KMS-11 (cell line): Measurements from ENCODE around the gene ENOX2.

Experiments
- H2AFZ ChIP-seq: fragments of 200-600 bp; sonication (generic); 2 replicates; pipeline ENCODE4 v1.6.1; 2016; ENCODE audit warnings: antibody characterized with exemption, mixed run types, low read depth
- H3K27ac ChIP-seq: fragments of 200-600 bp; sonication (generic); 2 replicates; pipeline ENCODE4 v1.6.1; 2016; ENCODE audit warnings: mild to moderate bottlenecking, mixed run types
- H3K27me3 ChIP-seq: fragments of 200-600 bp; sonication (generic); 2 replicates; pipeline ENCODE4 v1.6.1; 2017; ENCODE audit warnings: mild to moderate bottlenecking, low read depth, mixed run types, moderate library complexity; ENCODE audit not compliant: insufficient read depth
- H3K36me3 ChIP-seq: fragments of 200-600 bp; sonication (generic); 2 replicates; pipeline ENCODE4 v1.6.1; 2017; ENCODE audit warnings: mild to moderate bottlenecking, mixed run types; ENCODE audit not compliant: insufficient read depth
- H3K4me1 ChIP-seq: fragments of 200-600 bp; sonication (generic); 2 replicates; pipeline ENCODE4 v1.6.1; 2016; ENCODE audit warnings: mild to moderate bottlenecking, low read depth, mixed run types; ENCODE audit not compliant: poor library complexity, severe bottlenecking
- H3K4me2 ChIP-seq: fragments of 200-600 bp; sonication (generic); 2 replicates; pipeline ENCODE4 v1.7.0; 2016; ENCODE audit warnings: mild to moderate bottlenecking, mixed run types
- H3K4me3 ChIP-seq: fragments of 200-600 bp; sonication (generic); IDR thresholded peaks from 2 replicates; pipeline ENCODE4 v1.6.1; 2017; ENCODE audit warnings: low read depth, low read length, mixed read lengths; ENCODE audit not compliant: insufficient read depth
- H3K79me2 ChIP-seq: fragments of 200-600 bp; sonication (generic); 2 replicates; pipeline ENCODE4 v1.6.1; 2016; ENCODE audit warnings: low read depth, mixed run types; ENCODE audit not compliant: insufficient read depth
- H3K9ac ChIP-seq: fragments of 200-600 bp; sonication (generic); 2 replicates; pipeline ENCODE4 v1.6.1; 2016; ENCODE audit warnings: mild to moderate bottlenecking, mixed run types
- H4K20me1 ChIP-seq: fragments of 200-600 bp; sonication (generic); 2 replicates; pipeline ENCODE4 v1.6.1; 2016; ENCODE audit warnings: mild to moderate bottlenecking, mixed run types; ENCODE audit not compliant: insufficient read depth
- TF ChIP-seq, protein P1 (sequence below): fragments of 200-600 bp; sonication (generic); conservative IDR thresholded peaks from 2 replicates; pipeline ENCODE4 v1.6.1; 2017; ENCODE audit warnings: low read depth, mild to moderate bottlenecking, antibody characterized with exemption, low read length, moderate library complexity, mixed read lengths

Gene ENOX2

DNA sequence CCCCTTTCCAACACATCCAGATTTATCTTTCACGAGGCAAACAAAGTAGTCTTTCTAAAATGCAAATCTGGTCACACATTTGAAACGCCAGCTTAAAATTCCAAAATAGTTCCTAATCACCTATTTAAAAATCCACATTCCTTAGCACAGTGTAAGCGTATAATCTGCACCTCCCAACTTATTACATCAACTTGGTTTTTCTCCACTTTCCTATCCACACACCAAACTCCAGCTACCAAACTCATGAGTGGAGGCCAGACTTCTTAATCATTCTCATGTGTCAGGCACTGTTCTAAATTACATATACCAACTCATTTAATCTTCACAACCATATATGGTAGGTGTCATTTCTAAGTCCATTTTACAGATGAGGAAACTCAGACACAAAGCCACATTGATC, 33.8 kb downstream of the ENOX2 start:
- Histone ChIP-seq H3K27ac (no peak overlapping the region), H3K4me2 (no peak overlapping the region), H3K4me1 (no peaks in the 10 kb centered on the region), H3K4me3 (no peak overlapping the region), H3K79me2 (no peaks in the 10 kb centered on the region), H3K36me3 (no peaks in the 10 kb centered on the region), H3K9ac (no peak overlapping the region), H2AFZ (no peak overlapping the region), H3K27me3 (no peaks in the 10 kb centered on the region), H4K20me1 (no peaks in the 10 kb centered on the region)
- TF ChIP-seq, protein P1, sequence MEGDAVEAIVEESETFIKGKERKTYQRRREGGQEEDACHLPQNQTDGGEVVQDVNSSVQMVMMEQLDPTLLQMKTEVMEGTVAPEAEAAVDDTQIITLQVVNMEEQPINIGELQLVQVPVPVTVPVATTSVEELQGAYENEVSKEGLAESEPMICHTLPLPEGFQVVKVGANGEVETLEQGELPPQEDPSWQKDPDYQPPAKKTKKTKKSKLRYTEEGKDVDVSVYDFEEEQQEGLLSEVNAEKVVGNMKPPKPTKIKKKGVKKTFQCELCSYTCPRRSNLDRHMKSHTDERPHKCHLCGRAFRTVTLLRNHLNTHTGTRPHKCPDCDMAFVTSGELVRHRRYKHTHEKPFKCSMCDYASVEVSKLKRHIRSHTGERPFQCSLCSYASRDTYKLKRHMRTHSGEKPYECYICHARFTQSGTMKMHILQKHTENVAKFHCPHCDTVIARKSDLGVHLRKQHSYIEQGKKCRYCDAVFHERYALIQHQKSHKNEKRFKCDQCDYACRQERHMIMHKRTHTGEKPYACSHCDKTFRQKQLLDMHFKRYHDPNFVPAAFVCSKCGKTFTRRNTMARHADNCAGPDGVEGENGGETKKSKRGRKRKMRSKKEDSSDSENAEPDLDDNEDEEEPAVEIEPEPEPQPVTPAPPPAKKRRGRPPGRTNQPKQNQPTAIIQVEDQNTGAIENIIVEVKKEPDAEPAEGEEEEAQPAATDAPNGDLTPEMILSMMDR = no peak

DNA sequence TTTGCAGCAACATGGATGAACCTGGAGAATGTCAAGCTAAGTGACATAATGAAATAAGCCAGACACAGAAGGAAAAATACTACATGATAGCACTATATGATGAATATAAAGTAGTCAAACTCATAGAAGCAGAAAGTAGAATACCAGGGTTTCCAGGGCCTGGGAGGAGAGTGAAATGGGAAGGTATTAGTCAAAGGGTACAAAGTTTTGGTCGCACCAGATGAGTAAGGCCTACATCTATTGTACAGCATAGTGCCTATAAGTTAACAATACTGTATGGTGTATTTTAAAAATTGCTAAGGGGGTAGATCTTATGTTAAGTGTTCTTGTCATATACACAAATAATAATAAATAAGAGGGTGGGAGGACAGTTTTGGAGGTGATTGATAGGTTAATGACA, 41.5 kb downstream of the ENOX2 start:
- H3K9ac ChIP-seq = no peak overlapping the region
- H3K36me3 ChIP-seq = no peaks in the 10 kb centered on the region
- no peak overlapping the region for H3K27ac ChIP-seq
- TF ChIP-seq, protein P1 = no peak
- H3K4me1 ChIP-seq = peaks cover 14% of the 10 kb centered on the region
- no peak overlapping the region for H3K4me3 ChIP-seq
- no peaks in the 10 kb centered on the region for H3K27me3 ChIP-seq
- no peaks in the 10 kb centered on the region for H3K79me2 ChIP-seq
- no peaks in the 10 kb centered on the region for H4K20me1 ChIP-seq
- H2AFZ ChIP-seq = no peak overlapping the region
- H3K4me2 ChIP-seq = no peak overlapping the region

DNA sequence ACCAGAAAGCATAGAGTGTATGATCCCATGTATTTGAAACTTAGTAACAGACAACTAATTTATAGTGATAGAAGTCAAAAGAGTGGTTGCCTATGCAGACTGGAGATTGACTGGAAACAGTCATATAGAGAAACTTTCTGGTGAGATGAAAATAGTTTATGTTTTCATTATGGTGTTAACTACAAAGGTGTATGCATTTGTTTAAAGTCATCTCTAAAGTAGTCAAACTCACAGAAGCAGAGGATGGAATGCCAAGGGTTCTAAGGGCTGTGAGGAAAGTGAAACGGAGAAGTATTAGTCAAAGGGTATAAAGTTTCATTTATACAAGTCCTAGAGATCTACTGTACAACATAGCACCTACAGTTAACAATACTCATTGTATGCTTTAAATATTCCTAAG, 45.8 kb downstream of the ENOX2 start:
- H4K20me1 ChIP-seq = no peaks in the 10 kb centered on the region
- H3K27ac ChIP-seq = no peak overlapping the region
- TF ChIP-seq, protein P1 = no peak
- no peak overlapping the region for H3K4me3 ChIP-seq
- no peak overlapping the region for H3K4me2 ChIP-seq
- no peaks in the 10 kb centered on the region for H3K27me3 ChIP-seq
- H2AFZ ChIP-seq = no peak overlapping the region
- H3K4me1 ChIP-seq = peaks cover 14% of the 10 kb centered on the region
- no peak overlapping the region for H3K9ac ChIP-seq
- no peaks in the 10 kb centered on the region for H3K79me2 ChIP-seq
- no peaks in the 10 kb centered on the region for H3K36me3 ChIP-seq

DNA sequence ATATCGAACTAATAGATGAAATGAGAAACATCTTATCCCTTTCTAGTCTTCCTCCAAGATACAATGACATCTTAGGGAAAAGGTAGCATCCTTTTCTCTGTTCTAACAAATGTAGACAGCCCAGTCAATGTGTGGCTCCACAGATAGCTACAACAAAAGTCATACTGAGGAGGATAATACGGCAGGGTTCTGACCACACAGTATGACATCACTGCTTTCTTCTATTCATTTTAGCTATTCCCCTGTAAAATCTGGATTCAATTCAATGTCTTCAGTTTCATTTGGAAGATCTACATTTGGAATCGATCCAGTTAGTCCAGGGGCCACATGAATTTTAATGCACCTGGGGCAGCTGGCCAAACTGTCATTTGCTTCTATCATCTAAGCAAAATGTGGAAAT, 51.4 kb downstream of the ENOX2 start:
- H3K4me2 ChIP-seq = no peak overlapping the region
- H3K4me1 ChIP-seq = peaks cover 43% of the 10 kb centered on the region

More for the DNA sequence above, 51.4 kb downstream of the ENOX2 start:
- Histone ChIP-seq H4K20me1 (no peaks in the 10 kb centered on the region), H3K79me2 (no peaks in the 10 kb centered on the region), H3K27ac (no peak overlapping the region), H3K27me3 (no peaks in the 10 kb centered on the region), H3K9ac (no peak overlapping the region), H3K36me3 (no peaks in the 10 kb centered on the region), H3K4me3 (no peak overlapping the region), H2AFZ (no peak overlapping the region)
- TF ChIP-seq, protein P1 = no peak
